Astrocyte of the cerebellum (primary cell): ENCODE results near the gene STK4.

ENCODE experiments used
- DNase-seq: peaks from one replicate; pipeline ENCODE4 v3.0.0-alpha.2; 2011; ENCODE audit warnings: low read depth
- H3K4me3 ChIP-seq: 2 replicates; pipeline ENCODE4 v1.5.1; 2011; ENCODE audit warnings: mild to moderate bottlenecking, low read depth, low read length, moderate library complexity
- CTCF ChIP-seq: IDR thresholded peaks from 2 replicates; pipeline ENCODE4 v1.5.1; 2012; ENCODE audit warnings: low read length, low read depth, moderate library complexity, mild to moderate bottlenecking; ENCODE audit errors: missing control alignments
- in situ Hi-C: cut with HindIII; loops from 2 replicates; pipeline ENCODE4 v1.10.0; 2017; ENCODE audit warnings: low sequenced_read_pairs

Gene STK4

GRCh38 chr20:45044084-45044573, 77.8 kb downstream of the STK4 start:
- in situ Hi-C loops: no loop called here
- peak; percentile 80 for DNase-seq
- H3K4me3 ChIP-seq: no peak overlapping the region
- peak; percentile 91 for TF ChIP-seq CTCF

- TF ChIP-seq CTCF: no peak
- in situ Hi-C loops: no loop called here
- H3K4me3 ChIP-seq: no peak overlapping the region
- no peak for DNase-seq
These were observed 78.3 kb downstream of the STK4 start for GRCh38 chr20:45044601-45045000.

GRCh38 chr20:45047581-45048119, 81.3 kb downstream of the STK4 start:
- DNase-seq: no peak
- H3K4me3 ChIP-seq: no peak overlapping the region
- TF ChIP-seq CTCF: no peak
- in situ Hi-C loops: loop anchor here (5.0 kb wide), 1 partner anchor 55 kb away; the partner anchor contains the start of gene KCNS1

- TF ChIP-seq CTCF: no peak
- in situ Hi-C loops: loop anchor here (5.0 kb wide), 1 partner anchor 53 kb away; the partner anchor contains the start of gene KCNS1
- H3K4me3 ChIP-seq: no peak overlapping the region
- DNase-seq: no peak
These were observed 83.1 kb downstream of the STK4 start for GRCh38 chr20:45049438-45049837.

- in situ Hi-C loops: loop anchor here (5.0 kb wide), 1 partner anchor 52 kb away; the partner anchor contains the start of gene KCNS1
- H3K4me3 ChIP-seq: no peak overlapping the region
- no peak for DNase-seq
- TF ChIP-seq CTCF: no peak
These were observed 83.7 kb downstream of the STK4 start for GRCh38 chr20:45049904-45050471.

GRCh38 chr20:45051204-45052060, 85.1 kb downstream of the STK4 start:
- no peak for DNase-seq
- in situ Hi-C loops: no loop called here
- no peak overlapping the region for H3K4me3 ChIP-seq
- TF ChIP-seq CTCF: no peak
